GM19328 (cell line): Measurements from ENCODE around the gene KCTD13.
"Not testable (repeated sequence)": the region's sequence is repeated elsewhere in the genome, so short reads cannot be mapped to it uniquely, and the experiment has no call there.

Experiments used
- ATAC-seq: cut with Tn5 transposase; IDR thresholded peaks from one replicate; pipeline ENCODE4 v1.9.1; 2021; ENCODE audit warnings: mild to moderate bottlenecking, moderate library complexity; ENCODE audit not compliant: unreplicated experiment

KCTD13 gene

DNA sequence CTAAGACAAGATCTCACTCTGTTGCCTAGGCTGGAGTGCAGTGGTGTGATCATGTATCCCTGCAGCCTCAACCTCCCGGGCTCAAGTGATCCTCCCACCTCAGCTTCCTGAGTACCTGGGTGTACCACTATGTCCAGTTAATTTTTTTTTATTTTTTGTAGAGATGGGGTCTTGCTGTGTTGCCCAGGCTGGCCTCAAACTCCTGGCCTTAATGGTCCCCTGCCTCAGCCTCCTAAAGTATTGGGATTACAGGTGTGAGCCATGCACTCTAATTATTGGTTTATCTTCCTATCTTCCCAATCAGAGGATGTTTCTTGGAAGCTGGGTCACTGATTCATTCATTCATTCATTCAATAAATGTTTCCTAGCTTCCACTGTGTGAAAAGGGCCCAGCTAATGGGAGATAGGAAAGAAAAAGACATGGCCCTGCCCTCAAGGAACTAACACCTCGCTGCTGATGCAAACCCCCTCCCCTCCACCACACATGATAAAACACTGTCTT is 17.3 kb downstream of the KCTD13 start:
- ATAC-seq, result no peak

DNA sequence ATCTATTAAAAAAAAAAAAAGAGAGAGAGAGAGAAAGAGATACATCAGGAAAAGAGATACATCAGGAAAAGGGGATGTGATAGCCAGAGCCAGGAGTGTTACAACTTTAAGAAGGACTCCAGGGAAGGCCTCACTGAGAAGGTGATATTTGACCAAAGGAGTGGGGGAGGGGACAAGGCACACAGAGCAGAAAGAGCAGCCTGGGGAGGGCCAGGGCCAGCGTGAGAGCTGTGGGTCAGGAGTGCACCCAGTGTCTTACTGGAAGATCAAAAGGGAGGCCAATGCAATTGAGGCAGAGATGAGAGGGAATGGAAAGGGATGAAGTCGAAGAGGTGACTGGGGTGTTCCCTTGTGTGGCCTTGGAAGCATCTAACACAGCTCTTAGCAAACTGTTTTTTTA is 18.1 kb downstream of the KCTD13 start:
- no peak for ATAC-seq

DNA sequence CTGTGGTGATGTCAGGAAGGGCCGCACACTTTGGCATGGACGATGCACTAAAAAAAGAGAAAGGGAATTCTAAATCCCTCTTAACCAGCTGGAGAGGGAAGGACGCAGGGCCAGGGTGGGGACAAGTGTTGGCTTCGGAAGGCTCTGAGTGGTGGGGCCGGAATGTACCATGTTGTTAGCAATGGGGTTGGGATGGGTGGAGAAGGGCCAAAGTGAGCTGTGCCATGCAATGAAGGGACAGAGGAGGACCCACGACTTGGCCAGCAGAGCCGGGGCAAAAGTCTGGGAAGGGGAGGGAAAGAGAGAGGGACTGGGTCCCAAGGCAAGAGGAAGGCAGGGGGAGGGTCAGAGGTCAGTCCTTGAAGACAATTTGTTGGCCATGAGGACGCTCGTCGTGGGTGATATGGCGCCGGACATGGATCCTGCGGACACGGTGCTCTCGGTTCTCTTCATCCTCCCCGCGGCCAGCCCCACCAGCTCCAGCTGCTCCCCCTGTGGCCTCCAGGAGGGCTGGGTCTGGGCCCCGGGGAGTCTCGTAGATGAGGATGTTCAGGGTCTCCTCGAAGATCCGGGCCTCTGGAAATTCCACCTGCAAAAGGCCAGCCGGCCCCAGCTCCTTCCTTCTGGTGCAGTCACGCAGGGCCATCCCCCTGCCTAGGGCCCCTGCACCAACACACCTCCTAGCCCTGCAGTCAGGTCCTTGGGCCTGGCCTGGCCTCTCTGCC is 19.3 kb downstream of the KCTD13 start:
- no peak for ATAC-seq

DNA sequence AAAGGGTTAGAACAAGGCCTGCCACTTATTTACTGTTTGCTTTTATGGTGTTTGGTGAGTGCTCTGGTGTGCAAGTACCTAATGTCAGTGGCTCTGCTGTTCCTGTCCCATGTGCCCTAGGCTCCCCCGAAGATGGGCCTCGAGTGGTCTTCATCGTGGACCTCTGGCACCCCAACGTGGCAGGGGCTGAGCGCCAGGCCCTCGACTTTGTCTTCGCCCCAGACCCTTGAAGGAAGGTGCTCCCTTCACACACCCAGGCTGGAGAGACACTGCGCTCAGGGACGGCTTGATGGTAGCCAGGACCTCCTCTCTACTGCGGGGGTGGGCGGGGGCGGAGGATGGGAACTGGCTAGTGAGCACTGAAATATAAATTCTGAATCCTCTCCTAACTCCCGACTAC is 20.4 kb downstream of the KCTD13 start:
- no peak for ATAC-seq

DNA sequence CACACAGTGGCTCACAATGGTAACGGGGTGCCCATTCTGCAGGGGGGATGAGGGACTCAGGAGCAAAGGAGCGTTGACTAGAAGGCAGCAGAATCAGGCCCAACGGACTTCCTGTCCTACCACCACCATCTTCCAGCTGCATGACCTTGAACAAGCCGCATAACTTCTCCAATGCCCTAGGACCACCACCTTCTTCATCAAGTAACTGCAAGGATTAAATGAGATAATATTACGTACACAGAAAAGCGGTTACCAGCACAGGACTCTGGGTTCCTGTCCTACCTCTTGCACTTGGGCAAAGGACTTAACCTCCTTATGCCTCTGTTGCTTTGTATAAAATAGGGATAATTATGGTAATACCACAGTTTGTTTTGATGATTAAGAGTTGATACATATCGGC is 21.1 kb downstream of the KCTD13 start:
- no peak for ATAC-seq

DNA sequence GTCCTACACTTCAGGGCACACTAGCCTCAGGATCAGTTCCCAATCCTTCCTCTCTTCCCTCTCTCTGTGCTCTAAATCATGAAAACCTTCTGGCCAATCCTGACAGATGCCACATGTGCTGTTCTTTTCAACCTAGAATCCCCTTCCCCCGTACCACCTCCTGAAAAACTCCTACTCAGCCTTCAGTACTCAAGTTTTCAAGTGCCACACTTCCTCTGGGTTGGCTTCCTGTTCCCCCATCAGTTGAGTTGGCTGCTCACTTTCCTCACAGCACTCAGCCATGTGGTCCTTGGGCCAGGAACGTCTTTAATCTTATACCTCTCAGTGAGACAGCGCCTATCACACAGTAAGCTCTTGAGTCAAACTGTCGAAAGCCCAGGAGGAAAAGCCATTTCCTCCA is 22.4 kb downstream of the KCTD13 start:
- no peak for ATAC-seq

DNA sequence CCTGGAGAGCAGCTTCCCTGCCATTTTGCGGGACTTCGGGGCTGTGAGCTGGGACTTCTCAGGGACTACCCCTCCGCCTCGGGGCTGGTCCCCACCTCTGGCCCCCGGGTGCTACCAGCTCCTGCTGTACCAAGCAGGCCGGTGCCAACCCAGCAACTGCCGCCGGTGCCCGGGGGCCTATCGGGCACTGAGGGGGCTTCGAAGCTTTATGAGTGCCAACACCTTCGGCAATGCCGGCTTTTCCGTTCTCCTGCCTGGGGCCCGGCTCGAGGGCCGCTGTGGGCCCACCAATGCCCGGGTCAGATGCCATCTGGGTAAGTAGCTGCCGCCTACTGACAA is 24.4 kb downstream of the KCTD13 start:
- ATAC-seq, result no peak

DNA sequence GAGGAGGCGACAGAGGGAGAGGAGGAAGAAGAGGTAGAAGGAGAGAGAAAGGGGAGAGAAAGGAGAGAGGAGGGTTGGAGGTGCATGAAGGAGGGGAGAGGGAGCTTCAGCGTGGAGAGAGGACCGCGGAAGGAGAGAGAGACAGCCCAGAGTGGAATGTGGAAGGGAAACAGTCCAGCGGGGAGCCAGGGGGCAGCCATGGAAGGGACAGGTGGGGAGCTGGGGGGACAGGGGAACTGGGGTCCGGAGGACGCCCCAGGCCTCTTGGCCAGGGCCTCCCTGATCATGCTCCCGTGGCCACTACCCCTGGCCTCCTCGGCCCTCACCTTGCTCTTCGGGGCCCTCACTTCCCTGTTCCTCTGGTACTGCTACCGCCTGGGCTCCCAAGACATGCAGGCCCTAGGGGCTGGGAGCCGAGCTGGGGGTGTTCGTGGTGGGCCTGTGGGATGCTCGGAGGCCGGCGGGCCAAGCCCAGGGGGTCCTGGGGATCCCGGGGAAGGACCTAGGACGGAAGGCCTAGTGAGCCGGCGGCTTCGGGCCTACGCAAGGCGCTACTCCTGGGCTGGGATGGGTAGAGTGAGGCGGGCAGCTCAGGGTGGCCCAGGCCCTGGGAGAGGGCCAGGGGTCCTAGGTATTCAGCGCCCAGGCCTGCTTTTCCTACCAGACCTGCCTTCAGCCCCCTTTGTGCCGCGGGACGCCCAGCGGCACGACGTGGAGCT is 25.0 kb downstream of the KCTD13 start:
- no peak for ATAC-seq

DNA sequence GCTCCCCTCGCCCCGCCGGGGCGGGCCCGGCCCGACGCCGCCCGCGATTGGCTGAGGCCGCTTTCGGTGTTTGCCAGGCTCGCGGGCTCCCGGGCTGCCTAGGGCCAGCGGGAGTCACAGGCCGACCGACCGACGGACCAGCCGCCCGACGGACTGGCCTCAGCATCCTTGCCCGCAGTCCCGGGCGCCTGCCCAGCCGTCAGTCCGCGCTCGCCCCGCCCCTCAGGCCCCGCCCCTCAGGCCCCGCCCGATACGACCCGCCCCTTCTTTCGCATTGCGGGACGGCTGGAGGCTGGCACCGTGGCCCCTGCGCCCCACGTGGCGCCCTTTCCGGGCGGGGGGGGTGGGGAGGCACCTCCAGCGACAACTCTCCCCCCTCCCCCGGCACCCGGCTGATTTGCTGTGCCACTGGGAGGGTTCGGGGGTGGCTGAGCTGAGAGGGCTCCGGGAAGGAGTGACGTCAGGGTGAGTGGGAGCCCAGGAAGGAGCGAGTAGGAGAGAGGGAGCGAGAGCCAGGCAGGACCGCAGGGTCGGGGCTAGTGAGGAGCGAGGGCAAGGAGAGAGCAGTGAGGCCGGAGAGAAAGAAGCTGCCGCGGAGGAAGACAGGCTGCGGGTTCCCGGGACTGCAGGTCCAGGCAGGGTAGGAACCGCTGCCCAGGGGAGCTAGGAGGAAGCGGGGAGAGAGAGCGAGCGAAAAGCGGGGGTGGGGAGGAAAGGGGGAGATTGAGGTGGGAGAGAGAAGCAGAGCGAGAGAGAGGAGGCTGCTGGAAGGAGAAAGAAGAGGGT is 25.7 kb downstream of the KCTD13 start, which contains the start of gene ASPHD1:
TSS of gene ASPHD1 (plus strand) at position 387 of the 786 bp plus-strand sequence. CDS start 484 bp downstream, outside the sequence.
- ATAC-seq, result no peak

DNA sequence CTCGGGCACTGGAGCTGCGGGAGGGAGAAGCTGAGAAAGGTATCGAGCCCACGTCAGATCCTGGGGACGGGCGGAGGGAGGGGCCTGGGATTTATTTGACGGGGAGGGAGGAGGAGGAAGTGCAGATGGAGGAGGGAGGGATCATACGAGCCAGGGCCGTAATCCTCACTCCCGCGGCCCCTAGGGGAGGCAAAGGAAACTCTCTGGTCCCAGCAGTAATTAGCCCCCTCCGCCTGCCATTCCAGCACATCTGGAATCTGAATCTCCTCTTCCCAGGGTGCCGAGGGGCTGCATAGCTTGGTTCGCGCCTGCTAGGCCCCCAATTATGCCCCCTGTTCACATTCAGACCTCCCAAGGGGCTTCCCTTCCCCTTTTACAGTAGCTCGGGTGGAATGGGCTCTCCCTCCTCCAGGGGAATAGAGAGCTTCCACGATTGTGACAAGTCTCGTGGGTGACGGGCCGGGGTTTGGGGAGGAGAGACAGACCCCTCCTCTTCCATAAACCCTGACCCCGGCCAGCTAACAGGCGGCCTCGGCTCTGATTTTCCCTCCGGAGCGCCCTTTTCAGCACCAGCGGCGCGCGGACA is 26.4 kb downstream of the KCTD13 start, which contains the start of gene SEZ6L2:
TSS of gene SEZ6L2 (minus strand) at position 35 of the 586 bp plus-strand sequence. CDS start 531 bp downstream, outside the sequence.
- no peak for ATAC-seq

DNA sequence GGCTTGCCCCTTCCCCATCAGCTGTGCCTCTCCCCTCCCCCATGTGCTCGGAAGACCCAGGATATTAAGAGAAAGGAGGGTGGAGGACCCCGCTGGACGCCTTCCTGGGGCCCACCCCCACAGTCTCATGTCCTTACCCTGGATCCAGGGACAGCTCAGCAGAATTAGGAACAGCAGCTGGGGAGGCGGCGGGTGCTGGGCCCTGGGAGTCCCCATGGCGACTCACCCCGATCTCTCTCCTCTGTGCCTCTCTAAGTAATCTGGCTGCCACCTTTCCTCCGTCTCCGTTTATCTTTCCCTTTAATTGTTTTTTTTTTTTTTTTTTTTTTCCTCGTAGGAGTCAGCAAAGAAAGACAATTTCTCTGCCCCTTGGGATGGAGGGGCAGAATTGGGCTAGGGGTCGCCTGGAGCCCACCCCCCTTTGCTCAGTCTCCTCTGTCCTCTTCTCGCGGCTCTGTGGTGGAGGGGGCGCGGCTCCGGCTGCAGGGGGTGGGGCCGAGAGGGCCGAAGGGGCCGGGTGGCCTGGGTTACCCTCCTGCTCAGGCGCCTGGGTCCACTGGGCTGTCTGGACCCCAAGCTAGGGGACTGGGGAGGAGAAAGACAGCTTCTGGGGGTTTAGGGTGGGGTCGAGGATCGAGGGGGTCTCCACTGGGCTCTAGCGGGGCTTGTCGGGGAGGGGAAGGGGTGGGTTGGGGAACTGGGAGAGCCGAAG is 27.1 kb downstream of the KCTD13 start:
- ATAC-seq, result no peak

DNA sequence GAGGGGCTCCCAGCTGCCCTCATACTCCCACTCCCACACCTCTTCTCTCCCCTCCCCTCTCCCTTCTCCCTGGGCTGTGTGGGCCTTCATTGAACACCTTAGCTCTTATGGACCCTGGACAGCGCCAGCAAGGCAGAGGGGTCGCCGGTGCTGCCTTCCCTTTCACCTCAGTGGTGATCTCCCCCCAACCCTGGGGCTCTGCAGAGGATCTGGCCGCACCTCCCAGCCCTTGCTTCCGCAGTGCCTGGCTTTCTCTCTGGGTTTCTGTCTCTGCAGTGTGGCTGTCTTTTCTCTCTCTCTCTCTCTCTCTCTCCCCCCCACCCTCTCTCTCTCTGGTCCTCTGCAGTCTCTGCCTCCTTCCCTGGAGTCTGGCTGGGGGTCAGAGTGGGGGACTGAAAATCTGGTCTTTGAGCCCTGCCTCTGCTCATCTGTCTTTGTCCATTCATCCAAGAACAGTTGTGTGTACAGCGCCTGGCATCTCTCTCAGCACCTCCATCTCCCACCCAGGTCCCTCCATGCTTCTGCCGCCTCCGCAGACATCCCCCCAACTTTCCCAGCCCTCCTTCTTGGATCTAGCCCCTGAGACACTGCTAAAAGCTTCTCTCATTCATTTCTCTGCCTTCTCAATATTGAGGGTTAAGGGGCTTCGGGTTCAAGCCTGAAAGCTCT is 27.8 kb downstream of the KCTD13 start:
- no peak for ATAC-seq

DNA sequence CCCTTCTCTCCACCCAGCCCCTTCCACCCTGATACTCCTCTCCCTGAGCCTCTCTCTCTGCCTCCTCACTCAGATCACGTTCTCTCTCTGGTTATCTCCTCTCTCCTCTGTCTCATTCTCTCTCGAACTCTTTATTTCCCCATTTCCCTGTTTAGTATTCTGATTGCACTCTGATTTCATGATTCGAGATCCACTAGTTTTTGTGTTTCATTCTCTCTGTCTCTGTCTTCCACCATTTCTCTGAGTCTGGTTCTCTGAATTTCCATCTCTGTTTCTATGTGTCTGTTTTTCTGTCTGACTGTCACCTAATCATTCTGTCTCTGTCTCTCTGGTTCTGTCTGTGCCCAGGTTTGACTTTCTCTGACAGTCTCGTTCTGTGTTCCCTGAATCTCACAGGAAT is 28.7 kb downstream of the KCTD13 start:
- ATAC-seq, result no peak

DNA sequence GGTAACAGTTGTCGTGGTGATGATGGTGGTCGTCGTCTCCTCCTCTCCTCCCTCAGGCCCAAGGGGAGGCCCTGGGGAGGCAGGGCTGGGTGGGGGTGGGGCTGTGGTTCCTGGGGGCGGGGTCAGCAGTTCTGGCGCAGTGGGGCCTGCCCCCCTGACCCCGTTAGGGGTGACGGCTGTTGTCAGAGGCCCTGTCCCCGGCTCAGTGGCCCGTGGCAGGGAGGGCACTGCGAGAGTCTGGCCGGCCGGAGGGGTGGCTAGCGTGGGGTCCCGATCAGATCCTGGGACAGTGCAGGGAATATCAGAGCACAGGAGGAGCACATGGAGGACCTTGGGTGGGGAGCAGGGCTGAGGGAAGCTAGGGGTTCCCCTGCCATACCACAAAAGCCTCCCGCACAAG is 29.2 kb downstream of the KCTD13 start:
- ATAC-seq, result no peak

DNA sequence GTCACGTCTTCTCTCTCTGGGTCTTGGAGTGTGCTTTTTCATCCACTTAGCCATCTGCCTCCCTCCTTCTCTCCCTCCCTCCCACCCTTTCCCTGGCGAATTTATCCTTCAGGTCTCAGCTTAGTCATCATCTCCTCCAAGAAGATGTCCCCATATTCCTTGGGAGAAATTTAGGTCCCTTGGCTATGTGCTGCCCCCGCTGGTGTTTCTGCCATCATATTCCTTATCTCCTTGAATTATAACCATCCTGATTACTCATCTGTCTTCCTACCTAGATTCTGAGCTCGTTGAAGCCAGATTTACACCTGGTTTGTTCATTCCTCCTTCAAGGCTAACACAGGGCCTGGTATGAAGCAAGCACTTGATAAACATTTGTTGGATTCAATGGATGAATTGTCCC is 31.7 kb downstream of the KCTD13 start:
- no peak for ATAC-seq

DNA sequence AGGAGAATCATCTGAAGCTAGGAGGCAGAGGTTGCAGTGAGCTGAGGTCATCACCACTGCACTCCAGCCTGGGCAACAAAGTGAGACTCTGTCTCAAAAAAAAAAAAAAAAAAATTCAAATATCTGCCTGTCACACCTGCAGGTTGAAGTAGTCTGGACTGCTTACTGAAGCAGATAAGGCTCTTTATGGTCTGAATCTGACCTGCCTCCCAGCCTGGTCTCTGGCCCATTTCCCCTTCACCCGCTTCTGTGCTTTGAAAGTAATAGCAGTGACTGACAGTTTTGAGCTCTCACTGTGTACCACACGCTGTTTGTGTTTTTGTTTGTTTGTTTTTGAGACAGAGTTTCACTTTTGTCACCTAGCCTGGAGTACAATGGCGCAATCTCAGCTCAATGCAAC is 32.5 kb downstream of the KCTD13 start:
- no peak for ATAC-seq

DNA sequence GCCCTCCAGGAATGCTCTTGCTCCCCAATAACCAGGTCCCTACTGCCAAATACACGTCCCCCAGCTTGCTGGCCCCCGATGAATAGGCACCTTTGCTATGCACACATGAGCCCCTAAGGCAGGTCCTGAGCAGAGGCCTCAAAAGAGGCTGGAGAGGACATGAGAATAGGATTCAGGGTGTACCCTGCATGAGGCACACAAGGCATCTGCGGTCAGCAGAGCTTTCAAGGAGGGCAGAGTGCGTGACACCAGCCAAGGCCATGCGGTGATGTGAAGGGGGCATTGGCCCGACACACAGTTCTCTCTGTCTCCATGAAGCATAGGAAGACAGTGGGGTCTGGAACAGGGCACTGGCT is 33.6 kb downstream of the KCTD13 start:
- no peak for ATAC-seq

DNA sequence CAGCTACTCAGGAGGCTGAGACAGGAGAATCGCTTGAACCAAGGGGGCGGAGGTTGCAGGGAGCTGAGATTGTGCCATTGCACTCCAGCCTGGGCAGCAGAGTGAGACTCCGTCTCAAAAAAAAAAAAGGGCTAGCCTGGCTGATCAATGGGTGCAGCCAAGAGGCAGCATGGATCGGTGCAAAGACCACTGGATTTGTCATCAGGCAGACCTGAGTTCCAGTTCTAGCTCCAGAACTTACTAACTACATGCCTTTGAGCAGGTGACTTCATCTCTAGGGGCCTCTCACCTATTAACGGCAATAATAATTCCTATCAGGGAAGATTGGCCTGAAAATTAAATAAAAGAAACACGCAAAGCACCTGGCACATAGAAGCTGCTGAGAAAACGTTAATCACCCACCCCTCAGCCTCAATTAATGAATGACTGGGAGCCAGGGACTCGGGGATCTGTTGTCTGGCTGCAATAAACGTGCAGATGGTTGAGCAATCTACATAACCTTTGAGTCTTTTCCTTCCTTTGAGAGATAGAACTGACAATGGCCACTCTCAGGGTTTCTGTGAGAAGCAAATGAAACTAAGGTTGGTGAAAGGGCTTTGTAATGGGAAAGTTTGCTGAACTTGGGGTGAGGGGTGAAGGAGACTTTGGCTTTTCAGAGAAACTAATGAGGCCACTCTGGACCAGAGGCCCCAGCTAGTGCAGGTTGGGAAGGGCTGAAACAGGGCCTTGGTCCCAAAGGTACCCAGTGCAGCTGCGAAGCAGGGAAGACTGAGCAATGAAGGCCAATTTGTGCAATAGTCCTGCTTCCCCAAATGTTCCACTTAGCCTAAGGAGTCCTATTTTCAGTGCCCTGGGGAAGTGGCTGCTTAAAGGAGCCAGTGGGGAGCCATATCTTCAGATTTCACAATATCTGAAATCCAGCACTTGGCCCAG is 34.2 kb downstream of the KCTD13 start:
- no peak for ATAC-seq

DNA sequence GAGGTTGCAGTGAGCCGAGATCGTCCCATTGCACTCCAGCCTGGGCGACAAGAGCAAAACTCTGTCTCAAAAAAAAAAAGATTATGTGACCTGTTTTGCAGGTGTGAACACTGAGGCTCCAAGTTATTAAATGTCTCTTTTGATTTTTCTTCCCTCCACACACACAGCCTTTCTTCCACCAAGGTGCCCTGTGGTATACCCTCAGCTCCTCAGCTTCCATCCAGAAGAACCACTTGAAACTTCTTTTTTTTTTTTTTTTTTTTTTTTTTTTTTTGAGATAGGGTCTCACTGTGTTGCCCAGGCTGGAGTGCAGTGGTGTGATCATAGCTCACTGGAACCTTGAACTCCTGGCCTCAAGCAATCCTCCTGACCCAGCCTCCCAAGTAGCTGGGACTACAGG is 36.7 kb downstream of the KCTD13 start:
- not testable (repeated sequence) for ATAC-seq
